ENCODE results near the gene KCNQ1OT1. TPM values are rescaled to one million over a fixed set of nuclear protein-coding genes. Genes with fewer than 3 reads are reported as not detected.

The KCNQ1OT1 gene
- polyA plus RNA-seq, 4 donors: 0.46 to 2.7 (median 1.5) TPM

DNA sequence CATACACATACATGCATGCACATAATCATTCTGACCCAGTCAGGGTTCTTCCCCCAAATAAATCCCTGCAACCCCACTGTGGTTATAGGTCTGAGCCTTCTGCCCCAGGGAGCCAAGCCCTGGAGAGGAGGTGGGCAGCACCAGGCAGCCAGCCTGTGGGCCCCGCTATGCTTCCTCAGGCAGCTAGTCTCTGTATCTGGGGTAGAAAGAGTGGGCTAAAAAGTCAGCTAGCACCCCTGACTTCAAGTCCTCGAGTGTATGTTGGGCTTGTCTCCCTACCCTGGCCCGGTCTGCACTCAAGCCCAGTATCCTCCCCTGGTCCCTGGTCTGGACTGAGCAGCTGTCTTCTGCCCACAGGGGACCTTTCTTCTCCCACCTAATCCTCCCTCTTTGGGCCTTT, 28.0 kb downstream of the KCNQ1OT1 start:
- no peak for DNase-seq (ENCODE audit: low read depth in 4 of 4, low spot score in 2 of 4)

DNA sequence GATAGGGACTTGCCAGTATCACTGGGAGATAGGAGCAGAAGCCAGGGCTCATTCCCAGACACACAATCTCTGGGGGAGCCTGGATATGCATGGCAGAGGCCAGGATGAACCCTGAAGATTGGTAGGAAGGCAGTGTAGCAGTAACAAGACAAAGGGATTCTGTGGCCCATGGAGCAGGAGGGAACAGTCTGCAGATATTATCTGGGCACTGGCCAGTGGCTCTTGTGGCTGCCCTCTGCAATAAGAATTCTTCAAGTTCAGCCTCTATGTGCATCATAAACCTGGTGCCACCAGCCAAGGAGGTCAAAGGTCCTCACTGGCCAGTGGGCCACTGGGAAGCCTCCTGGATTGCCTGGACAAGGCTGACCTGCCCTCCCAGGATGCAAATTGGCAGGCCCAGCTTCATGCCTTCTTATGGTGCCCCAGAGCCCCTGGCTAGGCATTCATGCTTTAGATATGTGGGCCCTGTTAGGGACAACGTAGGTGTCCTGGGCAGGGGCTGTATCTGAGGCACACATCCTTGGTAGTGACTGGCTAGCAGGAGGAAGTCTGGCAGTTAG, 29.2 kb downstream of the KCNQ1OT1 start:
- no peak for DNase-seq (ENCODE audit: low read depth in 4 of 4, low spot score in 2 of 4)

DNA sequence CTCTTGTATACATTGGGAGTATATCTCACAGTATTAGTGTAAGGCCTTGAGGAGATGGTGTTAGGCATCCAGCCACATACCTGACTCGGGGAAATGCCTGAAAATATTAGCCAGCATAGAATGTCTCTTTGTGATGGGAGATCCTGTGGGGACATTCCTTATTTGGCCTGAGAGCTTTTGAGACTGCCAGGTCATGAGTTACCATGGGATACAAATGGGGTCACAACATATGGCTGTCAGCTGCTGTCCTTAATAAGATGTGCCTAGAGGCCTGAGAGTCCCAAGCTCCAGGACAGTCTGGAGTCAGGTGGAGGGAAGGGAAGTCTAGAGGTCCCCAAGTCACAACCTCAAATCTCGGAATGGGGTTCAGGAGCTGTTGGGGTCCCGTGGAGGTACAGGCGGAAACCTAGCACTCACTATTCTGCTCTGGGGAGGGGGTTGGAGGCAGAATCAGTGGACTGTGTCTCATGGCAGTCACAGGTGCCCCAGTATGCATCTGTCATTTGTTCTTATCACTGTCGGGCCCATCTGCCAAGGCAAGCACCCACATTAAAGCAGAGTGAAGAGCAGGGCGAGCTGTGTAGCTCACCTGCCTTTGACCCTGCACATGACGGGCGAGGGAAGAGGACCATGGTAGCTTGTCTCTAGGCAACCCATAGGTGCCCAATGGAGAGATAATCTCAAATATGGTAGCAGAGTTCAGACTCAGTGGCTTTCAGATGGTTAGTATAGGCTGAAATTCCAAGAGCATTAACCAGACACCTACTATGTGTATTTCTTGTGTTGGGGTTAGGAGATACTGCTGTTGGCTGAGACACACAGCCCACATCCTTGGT, 29.9 kb downstream of the KCNQ1OT1 start:
- DNase-seq (ENCODE audit: low read depth in 4 of 4, low spot score in 2 of 4): no peak

DNA sequence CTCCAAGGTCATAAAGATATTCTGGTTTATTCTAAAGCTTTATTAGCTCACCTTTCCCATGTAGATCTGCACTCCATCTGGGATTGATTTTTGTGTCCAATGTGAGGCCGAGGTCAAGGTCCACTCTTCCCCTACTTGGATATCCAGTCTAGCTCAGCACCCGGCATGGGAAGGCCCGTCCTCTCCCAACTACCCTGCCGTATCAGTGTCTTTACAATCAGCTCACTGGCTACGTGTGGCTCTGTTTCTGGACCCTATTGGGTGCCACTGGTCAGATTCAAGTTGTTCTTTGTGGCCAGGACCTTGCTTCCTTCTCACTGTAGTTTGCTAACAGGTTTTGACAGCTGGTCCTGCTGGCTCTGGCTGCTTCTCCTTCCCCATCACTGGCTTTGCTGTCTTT, 30.9 kb downstream of the KCNQ1OT1 start:
- no peak for DNase-seq (ENCODE audit: low read depth in 4 of 4, low spot score in 2 of 4)

DNA sequence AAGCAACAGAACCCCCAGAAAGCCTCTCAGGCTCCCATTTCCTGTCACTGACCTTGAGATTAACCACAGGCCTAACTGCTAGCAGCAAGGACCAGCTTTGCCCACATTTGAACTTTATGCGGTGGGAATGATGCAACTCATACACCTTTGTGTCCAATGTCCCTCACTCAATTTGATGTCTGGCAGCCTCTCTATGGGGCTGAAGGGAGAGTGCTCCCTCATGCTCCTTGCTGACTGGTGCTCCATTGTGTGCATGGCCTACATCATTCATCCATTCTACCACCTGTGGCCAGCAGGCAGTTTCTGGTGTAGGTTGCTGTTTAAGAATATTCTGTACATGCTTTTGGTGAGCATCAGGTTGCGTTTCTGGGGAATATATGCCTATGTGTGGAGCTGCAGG, 31.9 kb downstream of the KCNQ1OT1 start:
- no peak for DNase-seq (ENCODE audit: low read depth in 4 of 4, low spot score in 2 of 4)

DNA sequence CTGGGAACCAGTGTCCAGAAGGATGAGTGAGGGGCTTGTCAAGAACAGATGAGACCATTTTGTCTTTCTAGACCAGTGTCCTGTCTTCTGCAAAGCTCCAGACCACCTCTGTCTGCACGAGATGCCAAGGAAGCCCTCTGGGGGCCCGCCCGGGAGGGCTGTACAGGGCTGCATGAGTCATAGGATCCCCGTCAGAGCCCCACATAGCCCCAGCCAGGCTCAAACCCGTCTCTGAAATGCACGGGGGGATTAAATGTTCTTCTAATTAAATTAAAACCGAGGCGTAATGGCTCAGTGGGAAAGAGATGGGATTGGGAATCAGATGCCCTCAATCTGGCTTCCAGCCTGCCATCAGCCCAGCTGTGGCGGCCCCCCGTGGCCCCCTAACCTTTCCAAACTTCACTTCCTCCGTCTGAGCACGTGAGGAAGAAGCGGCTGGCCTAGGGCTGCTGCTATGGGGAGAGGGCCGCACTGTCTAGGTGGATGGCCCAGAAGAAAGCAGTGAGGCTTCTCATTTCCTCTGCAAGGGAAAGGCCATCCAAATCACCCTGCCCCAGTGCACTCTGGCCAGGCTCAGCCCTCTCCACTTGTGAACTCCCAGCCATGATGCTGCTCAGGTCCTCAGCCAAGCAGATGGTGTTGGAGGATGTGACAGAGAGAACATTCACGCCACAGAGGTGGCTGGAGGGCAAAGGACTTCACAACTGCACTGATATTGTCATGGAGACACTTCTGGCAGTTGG, 32.8 kb downstream of the KCNQ1OT1 start:
- DNase-seq (ENCODE audit: low read depth in 4 of 4, low spot score in 2 of 4): no peak

GRCh38 chr11:2666401-2666741, 33.4 kb downstream of the KCNQ1OT1 start:
- no peak for DNase-seq (ENCODE audit: low read depth in 4 of 4, low spot score in 2 of 4)

DNA sequence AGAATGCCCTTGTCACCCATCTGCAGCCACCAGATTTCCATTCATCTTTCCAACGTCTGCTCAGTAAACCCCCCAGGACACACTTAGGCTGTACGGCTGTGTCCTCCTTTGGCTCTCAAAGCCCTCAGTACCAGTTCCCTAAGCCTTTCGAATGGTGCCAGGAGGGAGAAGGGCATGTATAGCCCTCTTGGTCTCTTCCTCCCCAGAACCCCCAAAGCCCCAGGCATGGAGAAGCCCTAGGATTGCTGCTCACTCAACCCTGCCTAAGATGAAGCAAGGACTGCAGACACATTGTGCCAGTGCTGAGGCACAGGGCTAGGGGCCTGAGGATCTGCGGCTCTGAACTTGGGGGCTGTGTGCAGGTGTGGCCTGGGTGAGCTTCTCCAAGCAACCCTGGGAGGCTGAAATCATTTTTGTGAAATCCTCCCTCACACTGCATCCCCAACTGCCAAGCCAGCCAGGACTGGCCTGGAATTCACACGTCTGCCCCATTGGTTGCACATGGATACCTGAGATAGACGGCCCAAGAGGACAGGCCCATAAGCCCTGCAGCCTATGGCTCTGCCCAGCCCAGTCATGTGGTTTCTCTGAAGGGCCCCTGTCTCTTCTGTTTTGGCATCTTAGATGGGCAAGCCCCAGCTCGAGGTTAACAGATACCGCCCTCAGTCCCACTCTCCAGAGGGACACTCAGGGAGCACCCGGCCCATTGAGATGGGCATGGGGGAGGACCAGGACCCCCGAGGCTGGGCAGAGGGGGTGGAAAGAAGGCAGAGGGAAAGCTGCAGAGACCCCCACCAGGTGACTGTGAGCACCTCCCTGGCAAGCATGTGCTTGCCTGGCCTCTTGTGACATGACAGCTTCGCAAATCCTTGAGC, 34.0 kb downstream of the KCNQ1OT1 start:
- DNase-seq (ENCODE audit: low read depth in 4 of 4, low spot score in 2 of 4): no peak

GRCh38 chr11:2664791-2665525, 34.8 kb downstream of the KCNQ1OT1 start:
- no peak for DNase-seq (ENCODE audit: low read depth in 4 of 4, low spot score in 2 of 4)

GRCh38 chr11:2664376-2664775, 35.4 kb downstream of the KCNQ1OT1 start:
- DNase-seq (ENCODE audit: low read depth in 4 of 4, low spot score in 2 of 4): no peak

- no peak for DNase-seq (ENCODE audit: low read depth in 4 of 4, low spot score in 2 of 4)
Measured at GRCh38 chr11:2663915-2664314, 35.9 kb downstream of the KCNQ1OT1 start.

DNA sequence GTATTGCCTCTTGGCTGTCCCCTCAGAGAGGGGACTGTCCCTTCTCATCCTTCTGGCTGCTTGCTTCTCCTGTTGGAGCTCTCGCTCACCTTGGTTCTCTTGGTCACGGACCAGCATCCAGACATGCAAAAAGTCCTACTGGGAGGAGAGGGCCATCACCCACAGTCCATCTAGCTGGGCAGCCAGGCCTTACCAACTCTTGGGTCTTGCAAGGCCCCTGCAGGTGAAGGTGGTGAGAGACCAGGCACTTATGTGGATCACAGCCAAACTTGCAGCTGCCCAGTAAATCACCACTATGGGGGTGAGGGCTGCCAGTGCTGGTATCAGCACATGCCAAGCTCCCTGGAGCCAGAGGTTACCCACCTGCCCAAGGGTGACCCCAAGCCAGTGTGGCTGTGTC, 36.3 kb downstream of the KCNQ1OT1 start:
- no peak for DNase-seq (ENCODE audit: low read depth in 4 of 4, low spot score in 2 of 4)

GRCh38 chr11:2662430-2663299, 37.1 kb downstream of the KCNQ1OT1 start:
- DNase-seq (ENCODE audit: low read depth in 4 of 4, low spot score in 2 of 4): no peak

DNA sequence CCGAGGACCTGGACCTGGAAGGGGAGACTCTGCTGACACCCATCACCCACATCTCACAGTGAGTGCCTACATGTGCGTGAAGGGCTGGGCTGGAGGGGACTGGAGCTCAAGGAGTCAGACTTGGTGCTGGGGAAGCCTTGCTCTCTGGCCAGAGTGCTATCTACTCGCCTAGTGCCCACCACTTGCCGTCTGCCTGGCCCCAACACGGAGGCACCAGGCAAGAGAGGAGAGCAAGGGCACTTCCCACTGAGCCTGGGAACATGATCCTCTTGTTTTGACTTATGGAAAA, 37.8 kb downstream of the KCNQ1OT1 start:
- no peak for DNase-seq (ENCODE audit: low read depth in 4 of 4, low spot score in 2 of 4)

DNA sequence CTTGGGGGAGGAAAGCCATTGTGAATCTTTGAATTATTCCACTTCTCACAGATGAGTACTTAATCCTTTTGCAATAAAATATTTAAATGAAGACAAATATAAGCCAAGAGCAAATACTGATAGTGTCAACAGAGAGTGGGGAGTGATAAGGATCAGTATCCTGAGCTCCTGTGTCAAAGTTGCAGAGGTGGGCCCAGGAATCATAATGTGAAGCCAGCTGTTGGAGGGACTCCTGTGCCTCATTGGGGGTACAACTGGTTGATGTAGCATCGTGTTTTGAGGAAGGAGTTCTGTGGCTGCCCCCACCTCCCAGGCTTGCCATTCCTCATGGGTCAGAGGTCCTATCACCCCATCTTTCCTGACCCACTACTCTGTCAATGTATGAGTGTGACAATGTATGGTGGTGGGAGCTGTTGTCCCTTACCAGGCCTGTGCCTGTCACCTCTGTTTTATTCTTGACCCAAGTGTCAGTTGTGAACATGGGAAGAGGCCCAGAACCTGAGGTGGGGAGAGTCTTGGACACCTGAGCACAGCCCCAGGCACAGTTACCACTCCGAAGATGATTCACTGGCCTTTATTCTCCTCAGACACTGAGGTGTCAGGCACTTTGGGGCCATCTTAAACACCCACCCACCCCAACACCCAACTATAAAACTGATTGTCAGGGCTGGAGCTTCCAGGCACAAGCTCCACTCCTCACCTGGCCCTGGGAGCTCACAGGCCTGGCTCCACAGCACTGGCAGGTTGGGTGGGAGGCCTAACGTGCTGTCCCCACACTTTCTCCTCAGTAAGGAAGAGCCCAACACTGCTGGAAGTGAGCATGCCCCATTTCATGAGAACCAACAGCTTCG, 38.4 kb downstream of the KCNQ1OT1 start:
- DNase-seq (ENCODE audit: low read depth in 4 of 4, low spot score in 2 of 4): no peak

DNA sequence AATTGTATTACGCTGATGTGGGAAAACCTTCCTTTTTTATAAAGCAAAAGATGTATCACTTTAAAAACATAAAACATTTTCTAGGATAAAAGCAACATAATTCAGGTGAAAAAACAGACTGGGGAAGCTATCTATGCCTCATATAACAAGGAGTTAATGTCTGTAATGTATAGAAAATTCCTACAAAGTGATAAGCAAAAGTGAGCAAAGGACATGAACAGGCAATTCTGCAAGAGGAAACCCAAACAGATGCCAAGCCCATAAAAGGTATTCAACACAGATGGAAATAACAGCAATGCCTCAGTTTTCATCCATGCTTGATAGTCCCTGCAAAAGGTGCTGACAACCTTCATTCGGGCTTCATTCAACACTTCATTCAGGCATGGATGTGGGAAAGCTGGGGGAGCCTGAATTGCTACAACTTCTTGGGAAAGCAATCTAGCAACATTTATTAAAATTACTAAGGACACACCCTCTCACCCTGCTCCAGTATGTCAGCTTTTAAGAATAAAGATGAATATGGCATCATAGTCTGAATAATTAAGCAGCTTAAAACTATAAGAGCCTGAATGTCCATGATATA, 39.3 kb downstream of the KCNQ1OT1 start:
- no peak for DNase-seq (ENCODE audit: low read depth in 4 of 4, low spot score in 2 of 4)

DNA sequence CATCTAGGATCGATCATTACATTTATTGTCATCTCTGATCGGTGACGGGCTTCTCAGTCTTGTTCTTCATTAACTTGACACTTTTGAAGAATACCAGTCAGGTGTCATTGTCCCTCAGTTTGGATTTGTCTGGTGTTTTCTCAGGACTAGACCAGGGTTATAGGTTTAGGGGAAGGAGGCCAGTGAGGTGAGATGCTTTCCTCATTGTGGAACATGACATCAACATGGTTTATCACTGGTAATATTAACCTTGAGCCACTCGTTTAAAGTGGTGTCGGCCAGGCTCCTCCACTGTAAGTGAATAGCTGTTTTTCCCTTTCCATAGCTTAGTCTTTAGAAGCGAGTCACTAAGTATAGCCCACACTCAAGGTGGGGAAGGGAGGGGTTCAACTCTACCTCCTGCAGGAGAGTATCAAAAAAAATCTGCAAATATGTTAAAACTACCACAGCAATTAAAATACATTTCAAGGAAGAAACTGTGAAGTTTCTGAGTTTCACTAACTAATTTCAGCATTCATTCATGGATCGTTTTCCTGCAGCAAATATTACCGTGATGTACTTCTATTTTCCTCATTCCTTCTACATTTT, 42.0 kb downstream of the KCNQ1OT1 start:
- no peak for DNase-seq (ENCODE audit: low read depth in 4 of 4, low spot score in 2 of 4)

- DNase-seq (ENCODE audit: low read depth in 4 of 4, low spot score in 2 of 4): no peak
Measured at GRCh38 chr11:2656859-2657258, 42.9 kb downstream of the KCNQ1OT1 start.

Measured in left renal cortex interstitium (tissue), 4 donors.